T-helper 22 cell (primary cell): ENCODE measurements around the gene NIPA2.
"Not testable (repeated sequence)": the region's sequence is repeated elsewhere in the genome, so short reads cannot be mapped to it uniquely, and the experiment has no call there.

Experiments
- DNase-seq: peaks from one replicate; pipeline ENCODE4 v3.0.0-alpha.2; 2020; ENCODE audit warnings: low read depth

NIPA2 gene

DNA sequence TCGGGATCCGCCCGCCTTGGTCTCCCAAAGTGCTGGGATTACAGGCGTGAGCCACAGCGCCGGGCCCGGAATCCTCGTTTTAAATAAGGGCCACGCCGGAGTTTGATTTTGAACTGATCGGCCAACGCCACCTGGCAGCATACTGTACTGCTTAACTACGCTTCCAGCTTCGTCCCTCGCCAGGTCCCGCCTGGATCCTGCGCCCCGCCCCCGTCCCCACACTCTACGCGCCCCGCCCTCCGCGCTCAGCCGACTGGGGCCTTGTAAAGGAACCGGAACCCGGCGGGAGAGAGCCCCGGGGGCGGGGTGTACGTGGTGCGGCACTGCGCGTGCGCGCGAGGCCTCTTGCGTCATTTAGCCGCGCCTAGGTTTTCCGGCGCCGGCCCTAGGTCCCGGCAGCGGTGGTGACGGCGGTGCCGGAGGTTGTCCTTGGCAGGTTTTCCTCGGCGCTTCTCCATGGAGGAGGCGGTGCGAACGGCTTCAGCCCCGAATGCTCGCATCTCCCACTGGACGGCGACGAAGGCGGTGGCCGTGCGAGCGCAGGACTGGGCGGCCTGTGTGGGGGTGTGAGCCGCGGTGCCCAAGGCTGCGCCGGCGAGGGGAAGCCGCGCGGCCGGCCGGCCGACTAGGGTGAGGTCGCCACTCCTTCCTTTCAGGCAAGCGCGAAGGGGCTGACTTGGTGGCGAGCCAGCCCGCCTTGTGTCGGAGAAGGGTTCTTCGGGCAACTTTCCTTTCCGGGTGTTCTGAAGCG, at the start of gene NIPA2:
Gene NIPA2 (plus strand): TSS at position 375 of the 751 bp plus-strand sequence. CDS start 13,066 bp downstream, outside the sequence.
- DNase-seq, result peak; percentile 96

DNA sequence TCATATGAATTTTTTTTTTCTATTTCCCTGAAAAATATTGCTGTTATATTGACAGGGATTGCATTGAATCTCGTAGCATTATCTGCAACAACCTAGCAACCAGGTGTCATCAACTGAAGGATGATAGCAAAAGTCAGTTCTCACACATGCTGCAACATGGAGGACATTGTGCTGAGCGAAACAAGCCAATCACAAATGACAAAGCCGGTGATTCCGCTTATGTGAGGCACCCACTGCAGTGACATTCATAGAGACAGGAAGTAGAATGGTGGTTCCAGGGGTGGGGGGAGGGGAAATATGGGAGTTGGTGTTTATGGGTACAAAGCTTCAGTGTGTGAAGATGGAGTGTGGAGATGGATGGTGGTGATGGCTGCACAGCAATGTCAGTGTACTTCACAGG, 44.4 kb upstream of the NIPA2 start:
- no peak for DNase-seq

DNA sequence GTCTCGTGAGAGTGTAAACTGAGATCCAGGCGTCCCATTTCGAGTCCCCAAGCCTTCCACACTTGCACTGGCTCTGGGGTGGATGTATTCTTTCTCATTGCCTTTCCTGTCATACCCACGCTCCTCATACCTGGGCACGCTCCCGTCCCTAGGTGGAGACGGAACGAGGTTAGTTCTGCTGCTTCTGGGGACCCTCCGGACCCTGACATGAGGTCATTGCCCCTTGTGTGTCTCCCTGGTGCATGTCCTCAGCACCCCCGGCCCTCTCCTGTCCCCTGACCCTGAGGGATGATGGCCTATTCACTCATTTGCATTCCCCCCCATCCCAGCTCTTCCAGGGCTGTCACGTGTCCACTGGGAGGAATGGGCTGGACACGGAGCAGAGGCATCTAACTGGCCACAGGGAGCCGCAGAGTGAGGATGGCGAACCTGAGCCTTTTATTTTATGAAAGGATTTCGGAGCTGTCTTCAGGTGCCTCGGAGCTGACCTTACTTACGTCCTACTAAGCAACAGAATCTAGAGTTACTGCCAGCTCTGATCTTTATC, 43.8 kb upstream of the NIPA2 start:
- no peak for DNase-seq

DNA sequence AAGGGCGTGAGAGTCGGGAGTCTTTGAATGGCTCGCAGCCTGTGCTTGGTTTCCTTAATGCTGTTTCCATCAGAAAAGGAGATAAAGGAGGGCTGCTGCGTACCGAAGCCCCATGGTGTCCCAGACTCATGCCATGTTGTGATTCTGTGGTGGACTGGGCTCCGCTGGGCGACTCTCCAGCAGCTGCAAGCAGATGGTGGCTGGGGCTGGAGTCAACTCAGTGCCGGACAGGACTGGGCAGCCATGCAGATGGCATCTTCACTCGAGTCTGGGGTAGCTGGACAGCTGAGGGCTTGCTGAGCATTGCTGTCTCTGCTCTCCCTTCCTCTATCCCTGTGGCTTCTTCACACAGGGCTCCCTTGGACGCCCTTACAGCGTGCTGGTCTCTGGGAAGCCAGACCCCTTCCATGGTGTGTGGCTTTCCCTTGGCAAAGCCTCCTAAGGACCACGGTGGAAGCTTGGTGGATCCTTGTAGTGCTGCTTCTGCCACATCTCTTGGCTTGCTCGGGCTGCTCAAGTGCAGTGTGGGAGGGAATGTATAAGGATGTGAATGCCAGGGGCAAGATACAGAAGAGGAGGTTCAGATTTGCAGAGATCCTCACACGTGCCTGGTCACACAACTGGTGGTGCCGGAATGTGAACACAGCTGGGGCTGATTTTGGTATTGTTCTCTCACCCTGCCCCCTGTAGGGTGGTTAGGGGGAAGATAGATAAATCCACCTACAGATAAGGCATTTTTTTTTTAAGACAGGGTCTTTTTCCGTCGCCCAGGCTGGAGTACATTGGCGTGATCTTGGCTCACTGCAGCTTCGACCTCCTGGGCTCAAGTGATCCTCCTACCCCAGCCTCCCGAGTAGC, 43.0 kb upstream of the NIPA2 start:
- no peak for DNase-seq

DNA sequence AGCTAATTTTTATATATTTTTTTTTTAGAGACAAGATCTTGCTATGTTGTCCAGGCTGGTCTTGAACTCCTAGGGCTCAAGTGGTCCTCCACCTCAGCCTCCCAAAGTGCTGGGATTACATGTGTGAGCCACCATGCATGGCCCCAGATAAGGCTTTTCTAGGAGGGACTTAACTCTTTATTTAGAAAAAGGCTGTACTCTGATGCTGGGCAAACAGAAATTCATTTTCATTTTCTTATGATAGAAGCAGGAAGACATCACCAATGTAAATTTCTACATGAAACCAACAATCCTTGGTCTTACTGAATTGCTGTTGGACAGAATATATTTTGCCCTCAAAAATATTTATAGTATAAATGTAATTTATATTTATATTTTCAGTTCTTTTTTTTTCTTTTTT, 42.4 kb upstream of the NIPA2 start:
- no peak for DNase-seq

DNA sequence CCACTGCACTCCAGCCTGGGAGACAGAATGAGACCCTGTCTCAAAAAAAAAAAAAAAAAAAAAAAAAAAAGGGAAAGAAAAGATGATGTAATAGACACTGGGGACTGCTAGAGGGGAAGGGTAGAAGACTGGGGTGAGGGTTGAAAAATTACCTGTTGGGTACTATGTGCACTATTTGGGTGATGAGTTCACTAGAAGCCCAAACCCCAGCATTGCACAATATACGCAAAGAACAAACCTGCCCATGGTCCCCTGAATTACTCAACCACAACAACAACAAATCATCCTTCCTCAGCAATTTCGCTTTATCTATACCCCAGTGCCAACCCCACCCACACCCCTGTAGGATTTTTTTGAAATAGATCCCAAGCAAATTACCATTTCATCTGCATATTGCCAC, 38.6 kb upstream of the NIPA2 start:
- DNase-seq, result no peak

DNA sequence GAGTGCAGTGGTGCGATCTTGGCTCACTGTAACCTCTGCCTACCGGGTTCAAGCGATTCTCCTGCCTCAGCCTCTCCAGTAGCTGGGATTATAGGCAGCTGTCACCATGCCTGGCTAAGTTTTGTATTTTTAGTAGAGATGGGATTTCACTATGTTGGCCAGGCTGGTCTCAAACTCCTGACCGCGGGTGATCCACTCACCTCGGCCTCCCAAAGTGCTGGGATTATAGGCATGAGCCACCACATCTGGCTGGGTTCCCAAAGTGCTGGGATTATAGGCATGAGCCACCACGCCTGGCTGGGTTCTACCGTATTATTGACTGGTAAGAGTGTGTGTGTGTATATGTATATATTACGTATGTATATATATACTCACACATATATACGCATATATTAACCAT, 35.5 kb upstream of the NIPA2 start:
- DNase-seq, result not testable (repeated sequence)

DNA sequence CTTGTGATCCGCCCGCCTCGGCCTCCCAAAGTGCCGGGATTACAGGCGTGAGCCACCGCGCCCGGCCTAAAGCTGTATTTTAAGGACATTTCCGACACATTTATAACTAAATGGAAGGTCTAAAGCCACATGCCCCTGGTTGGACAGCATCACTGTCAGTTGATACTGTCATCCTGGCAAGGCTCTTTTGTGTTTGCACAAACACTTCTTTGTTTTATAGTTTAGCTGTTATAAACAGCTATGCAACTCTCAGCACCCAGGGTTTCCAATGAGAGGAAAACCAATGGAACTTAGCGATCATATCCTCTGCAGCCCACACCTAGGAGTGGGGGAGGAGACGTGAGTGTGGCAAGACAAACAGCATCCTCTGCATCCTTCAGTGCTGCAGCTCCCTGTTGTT, 32.3 kb upstream of the NIPA2 start:
- DNase-seq, result no peak

DNA sequence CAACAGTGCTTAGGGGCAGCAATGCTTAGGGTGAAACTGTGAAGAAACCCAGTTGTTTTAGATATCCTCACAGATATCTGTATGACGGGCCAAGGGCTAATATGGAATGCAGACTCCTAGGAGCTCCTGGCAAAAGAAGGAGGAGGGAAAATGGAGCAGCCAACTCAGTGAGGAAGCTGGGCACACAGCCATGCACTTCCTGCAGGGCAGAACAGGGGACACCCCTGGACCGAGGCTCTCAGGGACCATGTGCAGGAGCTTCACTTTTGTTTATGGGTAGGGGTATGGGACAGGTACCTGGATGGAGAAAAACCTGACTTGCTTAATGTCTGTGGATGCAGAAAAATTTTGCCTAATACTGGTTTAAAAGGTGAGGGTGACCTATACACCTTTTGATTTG, 31.8 kb upstream of the NIPA2 start:
- no peak for DNase-seq

DNA sequence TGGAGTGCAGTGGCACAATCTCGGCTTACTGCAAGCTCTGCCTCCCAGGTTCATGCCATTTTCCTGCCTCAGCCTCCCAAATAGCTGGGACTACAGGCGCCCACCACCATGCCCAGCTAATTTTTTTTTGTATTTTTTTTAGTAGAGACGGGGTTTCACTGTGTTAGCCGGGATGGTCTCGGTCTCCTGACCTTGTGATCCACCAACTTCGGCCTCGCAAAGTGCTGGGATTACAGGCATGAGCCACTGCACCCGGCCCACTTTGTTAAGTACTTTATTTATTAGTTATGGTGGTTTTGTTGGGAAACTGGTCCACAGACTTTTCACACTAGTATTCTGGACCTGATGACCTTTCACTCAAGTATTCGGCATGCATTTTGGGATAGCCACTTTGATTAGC, 30.6 kb upstream of the NIPA2 start:
- DNase-seq, result not testable (repeated sequence)

DNA sequence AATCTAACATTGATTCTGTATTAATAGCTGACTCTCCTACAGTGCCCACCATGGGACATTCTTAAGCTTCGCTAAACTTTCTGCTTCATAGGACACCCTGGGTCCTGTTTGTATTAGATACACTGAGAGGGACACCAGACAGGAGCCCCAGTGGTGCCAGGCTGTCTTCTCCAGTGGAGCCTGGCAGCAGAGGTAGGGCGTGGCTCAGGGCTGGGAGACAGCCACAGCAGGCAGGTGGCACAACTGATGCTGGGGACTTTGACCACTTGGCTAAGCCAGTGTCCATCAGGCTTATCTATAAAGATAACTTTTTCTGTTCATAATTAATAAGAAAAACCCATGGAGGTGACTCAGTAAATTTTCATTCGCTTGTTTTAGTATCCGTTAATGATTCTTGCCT, 30.2 kb upstream of the NIPA2 start:
- no peak for DNase-seq

DNA sequence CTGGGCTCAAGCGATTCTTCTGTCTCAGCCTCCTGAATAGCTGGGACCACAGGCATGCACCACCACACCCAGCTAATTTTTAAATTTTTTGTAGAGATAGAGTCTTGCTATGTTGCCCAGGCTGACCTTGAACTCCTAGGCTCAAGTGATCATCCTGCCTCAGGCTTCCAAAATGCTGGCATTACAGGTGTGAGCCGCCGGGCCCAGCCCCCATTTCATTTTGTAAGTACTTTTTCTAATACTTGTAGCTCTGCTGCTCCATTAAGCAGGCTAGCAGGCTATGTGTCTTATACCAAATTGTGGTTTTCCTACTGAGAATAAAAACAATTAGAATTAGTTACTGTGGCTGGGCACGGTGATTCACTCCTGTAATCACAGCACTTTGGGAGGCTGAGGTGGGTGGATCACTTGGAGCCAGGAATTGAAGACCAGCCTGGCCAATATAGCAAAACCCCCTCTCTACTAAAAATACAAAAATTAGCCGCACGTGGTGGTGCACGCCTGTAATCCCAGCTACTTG, 29.6 kb upstream of the NIPA2 start:
- DNase-seq, result no peak

DNA sequence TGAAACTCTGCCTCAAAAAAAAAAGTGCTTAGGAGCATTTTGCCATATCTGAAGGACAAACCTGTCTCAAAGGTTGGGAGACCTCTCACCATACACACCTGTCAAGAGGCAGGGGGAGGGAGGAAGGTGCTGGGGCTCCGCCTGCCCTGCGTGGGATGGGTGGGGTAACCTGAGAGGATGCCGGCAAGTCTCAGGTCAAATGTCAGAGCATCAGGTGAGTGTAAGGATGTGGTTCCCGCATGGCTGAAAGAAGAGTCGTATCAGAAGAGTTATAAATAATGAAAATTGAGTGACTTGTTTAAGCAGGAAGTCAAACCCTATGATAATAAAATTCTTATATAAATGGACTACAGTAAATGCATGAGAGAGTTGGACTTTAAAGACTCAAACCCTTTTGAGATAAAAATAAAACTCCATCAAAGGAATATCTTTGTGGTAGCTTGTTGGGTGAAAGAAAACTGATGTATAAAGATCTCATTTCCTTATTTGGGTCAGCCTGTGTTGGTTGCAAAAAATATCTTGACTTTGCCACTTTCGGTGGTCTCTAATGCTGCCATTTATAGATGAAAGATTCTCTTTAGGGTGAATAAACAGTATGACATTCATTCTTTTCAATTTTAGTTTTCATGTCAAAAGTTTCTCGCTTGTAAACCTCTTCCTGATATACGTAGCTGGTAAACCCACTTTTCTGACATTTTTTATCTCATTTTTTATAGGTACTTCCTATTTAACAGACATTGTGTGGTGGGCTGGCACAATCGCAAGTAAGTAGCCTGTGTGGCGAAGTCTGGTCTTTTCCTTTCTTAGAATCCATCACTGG, 28.2 kb upstream of the NIPA2 start:
- DNase-seq, result no peak

DNA sequence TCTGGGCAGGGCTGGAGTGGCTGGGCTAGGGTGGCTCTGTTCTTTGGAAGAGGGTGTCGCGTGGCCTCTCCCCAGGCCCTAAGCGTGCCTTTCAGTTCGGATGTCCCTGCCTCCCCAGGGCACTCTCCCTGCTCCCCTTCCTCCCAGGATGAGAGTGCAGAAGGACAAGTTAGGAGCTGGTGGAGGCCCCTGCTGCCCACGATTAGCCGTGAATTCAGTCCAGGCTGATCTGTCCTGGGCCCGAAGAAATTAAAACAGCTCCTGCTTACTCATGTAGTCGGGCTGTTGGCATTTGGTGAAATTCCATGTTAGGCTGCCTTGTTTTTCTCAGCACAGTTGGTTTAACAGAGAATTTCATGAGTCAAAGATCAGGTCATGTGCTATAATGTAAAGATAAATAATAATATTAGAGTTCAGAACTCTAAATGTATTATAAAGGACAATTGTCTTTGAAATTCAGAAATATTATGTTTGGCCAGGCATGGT, 27.6 kb upstream of the NIPA2 start:
- DNase-seq, result no peak

DNA sequence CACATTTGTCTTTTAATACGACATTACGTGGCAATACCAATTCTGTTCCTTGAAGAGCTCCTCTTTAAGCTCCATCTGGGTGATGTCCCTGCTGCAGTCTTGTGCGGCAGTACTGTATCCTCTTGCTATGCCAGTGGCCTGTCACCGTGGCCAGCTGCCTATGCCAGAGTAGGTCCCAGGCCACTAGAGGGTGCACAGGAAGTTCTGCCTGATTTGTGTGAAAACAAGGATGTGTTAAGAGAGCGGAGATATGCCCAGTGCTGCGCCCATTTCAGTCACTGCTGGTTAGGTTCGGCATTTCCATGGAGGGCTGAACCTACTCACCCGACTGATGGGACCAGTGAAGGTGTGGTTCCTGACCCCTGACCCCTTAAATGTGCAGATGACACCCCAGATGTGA, 26.8 kb upstream of the NIPA2 start:
- DNase-seq, result no peak

DNA sequence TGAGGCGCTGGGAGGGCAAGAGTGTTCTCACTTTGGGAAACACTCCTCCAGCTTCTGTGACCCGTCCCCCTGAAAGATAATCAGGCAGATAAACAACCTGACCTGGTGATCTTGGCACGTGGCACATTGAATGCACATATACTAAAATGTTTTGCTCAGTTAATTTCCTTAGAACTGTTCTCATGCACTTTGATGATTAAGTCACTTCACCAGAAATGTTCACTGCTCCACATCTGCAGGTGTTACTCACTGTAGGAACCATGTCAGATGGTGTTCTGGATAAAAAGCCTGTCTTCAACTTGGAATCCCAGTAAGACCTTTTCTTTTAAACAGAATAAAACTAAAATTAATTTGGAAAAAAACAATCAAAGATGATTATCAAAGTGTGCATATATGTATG, 24.6 kb upstream of the NIPA2 start:
- DNase-seq, result no peak

DNA sequence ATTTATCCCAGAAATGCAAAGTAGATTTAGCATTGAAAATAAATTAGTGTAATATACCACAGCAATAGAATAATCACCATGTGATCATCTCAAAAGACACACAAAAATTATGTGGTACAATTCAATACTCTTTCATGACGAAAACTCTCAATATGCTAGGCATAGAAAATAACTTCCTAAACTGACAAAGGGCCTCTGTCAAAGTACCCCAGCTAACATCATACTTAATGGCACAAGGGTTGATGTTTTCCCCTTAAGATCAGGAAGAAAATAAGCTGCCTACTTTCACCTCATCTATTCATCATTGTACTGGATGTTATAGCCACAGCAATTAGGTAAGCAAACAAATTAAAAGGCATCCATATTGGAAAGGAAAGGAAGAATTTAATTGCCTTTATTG, 22.7 kb upstream of the NIPA2 start:
- no peak for DNase-seq

DNA sequence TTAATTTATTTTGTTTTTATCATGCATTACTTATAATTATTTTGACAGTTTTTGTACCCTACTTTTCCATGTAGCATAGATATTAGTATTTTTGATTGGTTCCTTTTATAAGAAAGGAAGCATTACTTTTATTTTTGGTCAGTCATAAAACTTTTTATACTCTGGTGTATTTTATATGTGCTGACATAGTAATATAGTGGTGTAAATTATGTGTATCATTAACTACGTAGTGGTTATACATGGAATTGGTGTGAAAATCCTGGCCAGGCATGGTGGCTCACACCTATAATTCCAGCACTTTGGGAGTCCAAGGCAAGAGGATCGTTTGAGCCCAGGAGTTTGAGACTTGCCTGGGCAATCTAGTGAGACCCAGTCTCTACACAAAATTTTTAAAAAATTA, 18.8 kb upstream of the NIPA2 start:
- DNase-seq, result no peak

DNA sequence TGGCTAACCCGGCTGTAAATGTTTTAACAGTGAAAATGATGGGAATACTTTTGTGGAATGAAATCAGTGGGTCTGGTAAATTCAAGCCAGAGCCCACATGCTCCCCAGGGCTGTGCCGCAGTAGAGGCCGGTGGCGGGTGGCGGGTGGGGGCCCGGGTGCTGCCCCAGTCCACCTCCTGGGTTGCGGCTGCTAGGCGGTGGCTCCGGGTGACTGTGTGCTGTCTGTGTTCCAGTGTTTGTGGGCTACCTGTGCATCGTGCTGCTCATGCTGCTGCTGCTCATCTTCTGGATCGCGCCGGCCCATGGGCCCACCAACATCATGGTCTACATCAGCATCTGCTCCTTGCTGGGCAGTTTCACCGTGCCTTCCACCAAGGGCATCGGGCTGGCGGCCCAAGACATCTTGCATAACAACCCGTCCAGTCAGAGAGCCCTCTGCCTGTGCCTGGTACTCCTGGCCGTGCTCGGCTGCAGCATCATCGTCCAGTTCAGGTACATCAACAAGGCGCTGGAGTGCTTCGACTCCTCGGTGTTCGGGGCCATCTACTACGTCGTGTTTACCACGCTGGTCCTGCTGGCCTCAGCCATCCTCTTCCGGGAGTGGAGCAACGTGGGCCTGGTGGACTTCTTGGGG, 14.9 kb upstream of the NIPA2 start:
- no peak for DNase-seq

DNA sequence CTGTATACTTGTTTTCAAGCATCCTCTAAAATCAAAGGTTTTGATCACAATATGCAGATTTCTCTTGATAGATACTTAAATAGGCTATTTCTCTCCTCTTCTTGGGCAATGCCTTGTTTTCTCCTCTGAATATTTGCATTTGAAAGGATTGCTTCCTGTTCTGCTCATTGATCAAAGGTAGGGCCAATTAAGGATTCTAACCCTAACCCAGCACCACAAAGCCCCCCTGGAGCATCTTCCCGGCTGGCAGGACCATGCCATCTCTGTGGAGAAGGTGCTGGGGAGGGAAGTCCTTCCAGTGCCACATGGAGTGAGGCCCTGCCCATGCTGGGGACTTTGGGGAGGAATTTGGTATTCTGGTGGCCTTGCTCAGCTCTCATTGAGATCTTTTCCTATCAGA, 11.3 kb upstream of the NIPA2 start:
- no peak for DNase-seq

DNA sequence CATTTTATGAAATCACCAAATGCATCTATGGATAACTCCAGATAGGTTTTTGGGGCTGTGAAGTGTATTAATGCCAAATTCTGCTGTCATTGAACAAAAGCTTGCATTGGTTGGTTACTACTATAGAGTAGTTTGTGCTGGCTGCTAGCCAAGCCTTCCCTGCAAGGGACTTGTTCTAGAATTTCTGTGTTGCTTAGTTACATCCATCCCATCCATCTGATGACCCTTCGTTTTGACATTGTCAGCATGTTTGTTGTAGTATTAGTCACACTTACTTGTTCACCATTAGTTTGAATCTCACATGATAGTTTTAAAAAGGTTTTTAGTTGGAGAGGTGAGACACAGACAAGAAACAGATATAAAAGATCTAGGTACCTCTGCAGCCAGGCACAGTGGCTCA, 7.0 kb upstream of the NIPA2 start:
- no peak for DNase-seq
